ENCODE results near the gene IL1RN.

IL1RN gene

GRCh38 chr2:113133704-113134598 is 6.6 kb downstream of the IL1RN start:
- Histone ChIP-seq H3K4me1 (ENCODE audit: insufficient read depth, low read length) (no peaks in the 10 kb centered on the region), H3K4me3 (ENCODE audit: low read length) (no peak overlapping the region), H3K27ac (ENCODE audit: low read length) (no peak overlapping the region), H3K27me3 (ENCODE audit: insufficient read depth, low read length) (no peaks in the 10 kb centered on the region), H3K9ac (ENCODE audit: low read depth, low read length) (no peak overlapping the region), H3K36me3 (ENCODE audit: insufficient read depth, low read depth, low read length) (no peaks in the 10 kb centered on the region), H3K9me3 (ENCODE audit: insufficient read depth, low read depth, low read length) (no peaks in the 10 kb centered on the region)

- Histone ChIP-seq H3K27me3 (ENCODE audit: insufficient read depth, low read length) (no peaks in the 10 kb centered on the region), H3K4me3 (ENCODE audit: low read length) (no peak overlapping the region), H3K27ac (ENCODE audit: low read length) (no peak overlapping the region), H3K9me3 (ENCODE audit: insufficient read depth, low read depth, low read length) (no peaks in the 10 kb centered on the region), H3K4me1 (ENCODE audit: insufficient read depth, low read length) (no peaks in the 10 kb centered on the region), H3K9ac (ENCODE audit: low read depth, low read length) (no peak overlapping the region), H3K36me3 (ENCODE audit: insufficient read depth, low read depth, low read length) (no peaks in the 10 kb centered on the region)
These were observed 7.3 kb downstream of the IL1RN start for GRCh38 chr2:113134717-113135116.

- Histone ChIP-seq H3K27me3 (ENCODE audit: insufficient read depth, low read length) (no peaks in the 10 kb centered on the region), H3K36me3 (ENCODE audit: insufficient read depth, low read depth, low read length) (no peaks in the 10 kb centered on the region), H3K4me1 (ENCODE audit: insufficient read depth, low read length) (no peaks in the 10 kb centered on the region), H3K9me3 (ENCODE audit: insufficient read depth, low read depth, low read length) (no peaks in the 10 kb centered on the region), H3K9ac (ENCODE audit: low read depth, low read length) (no peak overlapping the region), H3K27ac (ENCODE audit: low read length) (no peak overlapping the region), H3K4me3 (ENCODE audit: low read length) (no peak overlapping the region)
These were observed 7.9 kb downstream of the IL1RN start for GRCh38 chr2:113135317-113135716.

- Histone ChIP-seq H3K27ac (ENCODE audit: low read length) (no peak overlapping the region), H3K4me3 (ENCODE audit: low read length) (no peak overlapping the region), H3K27me3 (ENCODE audit: insufficient read depth, low read length) (no peaks in the 10 kb centered on the region), H3K4me1 (ENCODE audit: insufficient read depth, low read length) (no peaks in the 10 kb centered on the region), H3K36me3 (ENCODE audit: insufficient read depth, low read depth, low read length) (no peaks in the 10 kb centered on the region), H3K9ac (ENCODE audit: low read depth, low read length) (no peak overlapping the region), H3K9me3 (ENCODE audit: insufficient read depth, low read depth, low read length) (no peaks in the 10 kb centered on the region)
These were observed 9.7 kb downstream of the IL1RN start for GRCh38 chr2:113136828-113137775.

- H3K4me1 ChIP-seq (ENCODE audit: insufficient read depth, low read length): no peaks in the 10 kb centered on the region
- H3K9me3 ChIP-seq (ENCODE audit: insufficient read depth, low read depth, low read length): no peaks in the 10 kb centered on the region
- H3K36me3 ChIP-seq (ENCODE audit: insufficient read depth, low read depth, low read length): no peaks in the 10 kb centered on the region
- H3K9ac ChIP-seq (ENCODE audit: low read depth, low read length): no peak overlapping the region
- H3K4me3 ChIP-seq (ENCODE audit: low read length): no peak overlapping the region
- H3K27ac ChIP-seq (ENCODE audit: low read length): no peak overlapping the region
- no peaks in the 10 kb centered on the region for H3K27me3 ChIP-seq (ENCODE audit: insufficient read depth, low read length)
These were observed 10.4 kb downstream of the IL1RN start for GRCh38 chr2:113137827-113138226.

- Histone ChIP-seq H3K4me1 (ENCODE audit: insufficient read depth, low read length) (no peaks in the 10 kb centered on the region), H3K4me3 (ENCODE audit: low read length) (no peak overlapping the region), H3K9me3 (ENCODE audit: insufficient read depth, low read depth, low read length) (no peaks in the 10 kb centered on the region), H3K27me3 (ENCODE audit: insufficient read depth, low read length) (no peaks in the 10 kb centered on the region), H3K27ac (ENCODE audit: low read length) (no peak overlapping the region), H3K36me3 (ENCODE audit: insufficient read depth, low read depth, low read length) (no peaks in the 10 kb centered on the region), H3K9ac (ENCODE audit: low read depth, low read length) (no peak overlapping the region)
These were observed 11.3 kb downstream of the IL1RN start for GRCh38 chr2:113138428-113139322.

GRCh38 chr2:113141451-113141850 is 14.1 kb downstream of the IL1RN start:
- no peaks in the 10 kb centered on the region for H3K27me3 ChIP-seq (ENCODE audit: insufficient read depth, low read length)
- H3K36me3 ChIP-seq (ENCODE audit: insufficient read depth, low read depth, low read length): no peaks in the 10 kb centered on the region
- no peak overlapping the region for H3K4me3 ChIP-seq (ENCODE audit: low read length)
- H3K4me1 ChIP-seq (ENCODE audit: insufficient read depth, low read length): no peaks in the 10 kb centered on the region
- H3K9me3 ChIP-seq (ENCODE audit: insufficient read depth, low read depth, low read length): no peaks in the 10 kb centered on the region
- H3K27ac ChIP-seq (ENCODE audit: low read length): no peak overlapping the region
- H3K9ac ChIP-seq (ENCODE audit: low read depth, low read length): no peak overlapping the region

GRCh38 chr2:113142290-113142689 is 14.9 kb downstream of the IL1RN start:
- H3K9ac ChIP-seq (ENCODE audit: low read depth, low read length): no peak overlapping the region
- no peak overlapping the region for H3K27ac ChIP-seq (ENCODE audit: low read length)
- no peaks in the 10 kb centered on the region for H3K9me3 ChIP-seq (ENCODE audit: insufficient read depth, low read depth, low read length)
- no peaks in the 10 kb centered on the region for H3K27me3 ChIP-seq (ENCODE audit: insufficient read depth, low read length)
- no peaks in the 10 kb centered on the region for H3K36me3 ChIP-seq (ENCODE audit: insufficient read depth, low read depth, low read length)
- H3K4me3 ChIP-seq (ENCODE audit: low read length): no peak overlapping the region
- no peaks in the 10 kb centered on the region for H3K4me1 ChIP-seq (ENCODE audit: insufficient read depth, low read length)

GRCh38 chr2:113144259-113144658 is 16.9 kb downstream of the IL1RN start:
- H3K36me3 ChIP-seq (ENCODE audit: insufficient read depth, low read depth, low read length): no peaks in the 10 kb centered on the region
- H3K4me3 ChIP-seq (ENCODE audit: low read length): no peak overlapping the region
- H3K9ac ChIP-seq (ENCODE audit: low read depth, low read length): no peak overlapping the region
- H3K27ac ChIP-seq (ENCODE audit: low read length): no peak overlapping the region
- no peaks in the 10 kb centered on the region for H3K9me3 ChIP-seq (ENCODE audit: insufficient read depth, low read depth, low read length)
- H3K4me1 ChIP-seq (ENCODE audit: insufficient read depth, low read length): no peaks in the 10 kb centered on the region
- no peaks in the 10 kb centered on the region for H3K27me3 ChIP-seq (ENCODE audit: insufficient read depth, low read length)

GRCh38 chr2:113148606-113149552 is 21.5 kb downstream of the IL1RN start:
- Histone ChIP-seq H3K9me3 (ENCODE audit: insufficient read depth, low read depth, low read length) (no peaks in the 10 kb centered on the region), H3K27ac (ENCODE audit: low read length) (no peak overlapping the region)

More at GRCh38 chr2:113148606-113149552, 21.5 kb downstream of the IL1RN start:
- H3K4me1 ChIP-seq (ENCODE audit: insufficient read depth, low read length): no peaks in the 10 kb centered on the region
- H3K4me3 ChIP-seq (ENCODE audit: low read length): no peak overlapping the region
- H3K9ac ChIP-seq (ENCODE audit: low read depth, low read length): no peak overlapping the region
- no peaks in the 10 kb centered on the region for H3K27me3 ChIP-seq (ENCODE audit: insufficient read depth, low read length)
- no peaks in the 10 kb centered on the region for H3K36me3 ChIP-seq (ENCODE audit: insufficient read depth, low read depth, low read length)

All from iPS-20b (cell line).